Jurkat, Clone E6-1 (cell line): ENCODE data around the gene APOO.

Source experiments
- DNase-seq: peaks from one replicate; pipeline ENCODE4 v3.0.0-alpha.2; 2011; ENCODE audit warnings: low read depth, low spot score
- H3K4me3 ChIP-seq: 2 replicates; pipeline ENCODE4 v1.5.1; 2011; ENCODE audit warnings: mild to moderate bottlenecking, low read length, control low read depth, moderate library complexity

Gene APOO

DNA sequence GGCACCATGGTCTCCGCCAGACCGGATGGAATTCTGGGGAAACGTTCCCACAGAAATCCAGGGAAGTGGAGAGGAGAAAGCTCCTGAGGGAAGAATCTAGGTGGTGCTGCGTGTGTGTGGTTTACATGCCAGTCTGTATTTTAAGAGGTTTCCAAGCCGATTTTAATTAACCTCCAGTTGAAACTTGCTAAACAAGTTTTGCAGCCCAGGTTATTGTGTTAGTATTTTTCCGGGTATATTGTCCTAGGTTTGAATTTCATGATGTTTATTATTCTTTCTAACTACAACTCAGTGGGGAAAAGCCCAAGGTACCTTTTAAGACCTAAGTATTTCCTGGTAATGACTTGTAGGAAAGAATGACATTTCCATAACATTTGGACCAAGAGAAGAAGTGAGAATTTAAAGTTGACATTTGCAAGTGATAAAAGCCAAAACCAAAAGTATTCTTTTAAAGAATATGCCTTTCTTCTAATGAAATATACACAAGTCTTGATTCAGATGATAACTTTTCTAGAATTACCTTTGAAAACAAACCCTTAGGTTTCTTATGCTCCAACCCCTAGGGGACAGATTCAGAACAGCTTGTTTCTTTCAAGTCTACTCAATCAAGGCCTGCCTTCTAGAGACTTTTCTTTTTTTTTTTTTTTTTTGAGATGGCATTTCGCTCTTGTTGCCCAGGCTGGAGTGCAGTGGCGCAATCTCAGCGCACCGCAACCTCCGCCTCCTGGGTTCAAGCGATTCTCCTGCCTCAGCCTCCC lies 110.2 kb downstream of the APOO start:
- no peak for DNase-seq
- H3K4me3 ChIP-seq = no peak overlapping the region

DNA sequence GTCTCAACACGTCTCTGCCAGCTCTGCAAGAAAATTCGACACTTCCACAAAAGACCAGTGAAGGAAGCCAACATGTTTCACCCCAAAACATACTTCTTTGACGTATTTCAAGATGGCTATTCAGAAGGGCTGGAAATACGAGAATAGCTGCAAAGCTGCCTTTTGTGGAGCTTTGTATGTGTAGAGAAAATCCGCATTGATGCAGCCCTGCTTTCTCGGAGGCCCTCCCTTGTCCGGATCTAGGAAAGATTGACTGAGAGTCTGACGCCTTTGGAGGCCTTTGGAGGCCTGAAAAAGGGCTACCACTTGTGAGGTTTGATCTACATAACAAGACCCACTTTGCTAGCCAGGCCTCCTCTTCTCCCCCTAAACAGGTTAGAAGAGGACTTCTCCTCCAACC lies 112.5 kb downstream of the APOO start:
- H3K4me3 ChIP-seq = no peak overlapping the region
- no peak for DNase-seq

DNA sequence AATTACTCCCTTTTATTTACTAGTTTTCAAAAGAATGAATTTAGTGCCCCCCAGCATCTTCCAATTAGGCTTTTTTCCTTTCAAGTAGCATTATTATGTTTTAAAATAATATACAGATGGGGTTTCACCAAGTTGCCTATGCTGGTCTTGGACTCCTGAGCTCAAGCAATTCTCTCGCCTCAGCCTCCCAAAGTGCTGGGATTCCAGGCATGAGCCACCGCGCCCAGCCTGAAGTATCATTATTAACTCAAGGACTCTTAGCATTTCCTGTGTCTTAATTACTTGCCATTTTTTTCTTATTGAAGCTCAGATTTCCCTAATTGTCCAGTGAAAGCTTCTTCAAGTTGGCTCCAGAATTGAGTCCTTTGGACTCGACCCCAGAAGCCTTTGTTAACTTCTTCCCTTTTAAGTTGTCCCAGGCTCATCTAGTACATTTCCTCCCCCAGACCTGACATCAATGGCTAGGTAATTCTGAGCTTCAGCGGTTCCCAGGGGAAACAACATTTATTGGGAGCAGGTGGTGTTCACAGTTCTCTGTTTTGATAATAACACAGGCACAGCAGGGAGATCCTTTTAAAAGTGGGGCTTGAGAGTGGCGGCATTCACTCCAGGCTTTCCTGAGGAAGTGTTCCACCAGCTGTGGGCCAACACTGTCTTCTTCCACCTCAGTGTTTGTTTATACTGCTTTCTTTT lies 114.7 kb downstream of the APOO start:
- no peak overlapping the region for H3K4me3 ChIP-seq
- DNase-seq = no peak

DNA sequence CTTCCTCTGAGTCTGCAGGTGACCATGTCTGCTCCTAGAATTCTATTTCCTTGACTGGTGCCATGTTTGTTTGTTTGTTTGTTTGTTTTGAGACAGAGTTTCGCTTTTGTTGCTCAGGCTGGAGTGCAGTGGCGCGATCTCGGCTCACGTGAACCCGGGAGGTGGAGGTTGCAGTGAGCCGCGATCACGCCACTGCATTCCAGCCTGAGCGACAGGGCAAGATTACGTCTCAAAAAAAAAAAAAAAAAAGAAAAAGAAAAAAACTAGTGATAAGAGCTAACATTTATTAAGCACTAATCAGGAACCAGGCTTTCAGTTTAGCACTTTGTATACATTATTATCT lies 117.6 kb downstream of the APOO start:
- no peak for DNase-seq
- H3K4me3 ChIP-seq = no peak overlapping the region

DNA sequence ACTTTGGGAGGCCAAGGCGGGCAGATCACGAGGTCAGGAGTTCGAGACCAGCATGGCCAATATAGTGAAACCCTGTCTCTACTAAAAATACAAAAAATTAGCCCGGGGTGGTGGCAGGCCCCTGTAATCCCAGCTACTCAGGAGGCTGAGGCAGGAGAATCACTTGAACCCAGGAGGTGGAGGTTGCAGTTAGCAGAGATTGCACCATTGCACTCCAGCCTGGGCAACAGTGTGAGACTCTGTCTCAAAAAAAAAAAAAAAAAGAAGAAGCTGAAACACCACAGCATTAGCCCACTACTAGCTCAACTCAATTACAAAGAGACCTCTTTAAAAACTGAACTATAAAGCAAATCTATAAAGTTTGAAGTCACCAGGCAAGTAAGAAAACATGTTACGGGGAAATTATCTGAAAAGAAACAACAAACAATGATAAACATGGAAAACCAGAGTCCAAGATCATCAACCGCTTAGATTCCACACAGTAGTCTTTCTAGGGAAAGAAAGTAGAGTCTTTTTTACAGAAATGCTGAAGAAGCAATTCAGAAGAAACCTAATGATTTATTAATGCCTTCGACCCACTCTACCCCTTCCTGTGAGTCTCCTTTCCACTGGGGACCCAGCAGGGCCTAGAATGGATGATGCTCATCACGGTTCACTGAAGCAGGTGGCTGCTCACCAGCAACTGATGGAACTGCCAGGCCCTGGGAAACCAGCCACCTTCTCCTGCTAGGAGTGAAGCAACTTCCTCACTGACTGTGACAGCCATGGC lies 118.2 kb downstream of the APOO start:
- no peak for DNase-seq

DNA sequence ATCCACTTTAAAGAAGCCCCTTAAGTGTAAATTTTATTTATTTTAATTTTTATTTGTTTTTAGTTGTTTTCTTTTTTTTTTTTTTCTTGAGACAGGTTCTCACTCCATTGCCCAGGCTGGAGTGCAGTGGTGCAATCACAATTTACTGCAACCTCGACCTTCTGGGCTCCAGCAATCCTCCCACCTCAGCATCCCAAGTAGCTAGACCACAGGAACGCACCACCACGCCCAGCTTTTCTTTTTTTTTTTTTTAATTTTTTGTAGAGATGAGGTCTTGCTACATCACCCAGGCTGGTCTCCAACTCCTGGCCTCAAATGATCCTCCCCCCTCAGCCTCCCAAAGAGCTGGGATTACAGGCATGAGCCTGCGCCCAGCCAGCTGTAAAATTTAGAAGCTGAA lies 118.8 kb downstream of the APOO start:
- no peak for DNase-seq
- no peak overlapping the region for H3K4me3 ChIP-seq

More for the DNA sequence above, 118.2 kb downstream of the APOO start:
- H3K4me3 ChIP-seq = no peak overlapping the region

DNA sequence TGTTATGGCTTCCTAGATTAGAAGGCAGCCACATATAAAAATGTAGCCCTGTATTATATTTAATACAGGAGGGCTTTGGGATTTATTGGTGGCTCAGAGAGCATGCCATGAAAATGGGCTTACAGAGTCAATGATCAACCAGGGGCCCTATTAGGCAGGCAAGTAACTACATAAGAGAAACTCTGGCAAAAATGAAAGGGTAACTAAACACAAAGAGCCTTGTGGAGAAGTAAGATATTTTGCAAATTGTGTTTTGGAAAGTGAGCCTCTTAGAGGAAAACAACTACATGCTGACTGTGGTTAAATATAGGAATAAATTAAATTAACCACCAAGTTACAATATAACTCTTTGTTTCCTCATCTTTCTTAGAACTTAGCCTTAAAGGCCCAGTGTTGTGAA lies 119.2 kb downstream of the APOO start:
- no peak overlapping the region for H3K4me3 ChIP-seq
- DNase-seq = no peak

DNA sequence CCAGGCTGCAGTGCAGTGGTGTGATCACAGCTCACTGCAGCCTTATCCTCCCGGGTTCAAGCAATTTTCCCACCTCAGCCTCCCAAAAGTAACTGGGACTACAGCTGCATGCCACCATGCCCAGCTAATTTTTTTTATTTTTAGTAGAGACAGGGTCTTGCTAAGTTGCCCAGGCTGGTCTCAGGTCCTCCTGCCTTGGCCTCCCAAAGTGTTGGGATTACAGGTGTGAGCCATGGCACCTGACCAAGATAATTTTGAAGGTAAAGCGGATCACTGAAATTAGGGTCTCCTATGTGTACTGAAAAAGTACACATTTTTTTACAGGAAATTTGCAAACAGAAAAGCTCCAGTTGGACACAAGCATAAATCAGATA lies 120.0 kb downstream of the APOO start:
- DNase-seq = no peak
- no peak overlapping the region for H3K4me3 ChIP-seq

DNA sequence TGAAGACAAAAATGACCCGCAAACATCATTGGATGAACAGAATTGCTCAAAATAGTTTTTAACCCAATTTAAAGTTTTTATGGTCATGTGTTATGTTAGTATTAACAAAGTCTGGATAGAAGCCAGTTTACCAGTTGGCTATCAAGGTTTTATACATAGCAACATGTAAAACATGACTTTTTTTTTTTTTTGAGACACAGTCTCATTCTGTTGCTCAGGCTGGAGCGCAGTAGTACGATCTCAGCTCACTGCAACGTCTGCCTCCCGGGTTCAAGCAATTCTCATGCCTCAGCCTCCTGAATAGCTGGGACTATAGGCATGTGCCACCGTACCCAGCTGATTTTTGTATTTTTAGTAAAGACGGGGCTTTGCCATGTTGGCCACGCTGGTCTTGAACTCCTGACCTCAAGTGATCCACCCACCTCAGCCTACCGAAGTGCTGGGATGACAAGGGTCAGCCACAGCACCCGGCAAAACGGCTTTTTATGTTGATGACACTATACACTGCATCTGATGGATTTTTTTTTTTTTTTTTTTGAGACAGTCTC lies 121.4 kb downstream of the APOO start:
- H3K4me3 ChIP-seq = no peak overlapping the region
- DNase-seq = no peak

DNA sequence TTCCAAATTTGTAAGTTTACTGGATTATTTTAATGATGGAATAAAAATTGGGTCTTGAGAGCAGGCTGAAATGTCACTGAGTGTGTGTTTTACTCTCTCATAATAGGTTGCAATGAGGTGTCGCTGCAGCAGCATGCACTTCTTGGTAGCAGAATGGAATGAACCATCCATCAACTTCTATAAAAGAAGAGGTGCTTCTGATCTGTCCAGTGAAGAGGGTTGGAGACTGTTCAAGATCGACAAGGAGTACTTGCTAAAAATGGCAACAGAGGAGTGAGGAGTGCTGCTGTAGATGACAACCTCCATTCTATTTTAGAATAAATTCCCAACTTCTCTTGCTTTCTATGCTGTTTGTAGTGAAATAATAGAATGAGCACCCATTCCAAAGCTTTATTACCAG lies 122.2 kb downstream of the APOO start:
- no peak for DNase-seq
- H3K4me3 ChIP-seq = no peak overlapping the region

DNA sequence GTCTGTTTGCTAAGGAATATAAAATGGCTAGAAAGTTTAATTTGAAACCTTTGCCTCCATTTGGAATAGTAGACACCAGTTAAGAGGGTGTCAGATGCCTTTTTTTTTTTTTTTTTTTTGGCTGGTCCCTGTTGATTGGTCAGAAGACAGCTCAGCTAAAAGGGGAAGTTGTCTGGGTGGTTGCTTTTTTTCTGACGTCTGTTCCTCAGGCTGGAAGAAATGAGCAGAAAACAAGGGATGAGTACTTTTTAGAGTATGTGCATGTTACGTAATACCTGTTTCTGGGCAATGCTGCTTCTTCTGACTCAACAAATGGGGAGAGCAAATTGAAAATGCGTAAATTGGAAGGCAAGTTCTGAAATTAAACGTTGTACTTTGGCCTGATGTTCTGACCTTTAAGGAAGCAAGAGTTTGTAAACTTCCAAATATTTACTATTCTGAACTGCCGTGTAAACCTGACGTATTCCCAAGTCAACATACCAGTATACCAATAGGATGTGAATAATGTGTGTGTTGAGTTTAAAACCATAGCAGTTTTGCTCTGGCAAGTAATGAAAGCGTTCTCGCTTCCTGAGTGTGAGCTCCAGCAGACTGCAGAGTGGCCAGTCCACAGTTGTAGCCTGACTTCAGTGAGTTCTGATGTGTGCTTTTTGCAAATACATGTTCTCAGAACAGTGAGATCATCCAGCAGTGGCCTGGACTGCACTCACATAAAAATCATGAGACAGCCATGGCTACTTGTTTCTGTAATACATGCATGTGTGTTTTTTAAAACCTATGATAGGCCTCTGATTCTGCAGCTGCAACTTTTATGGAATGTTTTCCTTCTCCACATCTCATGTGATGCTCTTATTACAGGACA lies 123.0 kb downstream of the APOO start:
- no peak overlapping the region for H3K4me3 ChIP-seq

DNA sequence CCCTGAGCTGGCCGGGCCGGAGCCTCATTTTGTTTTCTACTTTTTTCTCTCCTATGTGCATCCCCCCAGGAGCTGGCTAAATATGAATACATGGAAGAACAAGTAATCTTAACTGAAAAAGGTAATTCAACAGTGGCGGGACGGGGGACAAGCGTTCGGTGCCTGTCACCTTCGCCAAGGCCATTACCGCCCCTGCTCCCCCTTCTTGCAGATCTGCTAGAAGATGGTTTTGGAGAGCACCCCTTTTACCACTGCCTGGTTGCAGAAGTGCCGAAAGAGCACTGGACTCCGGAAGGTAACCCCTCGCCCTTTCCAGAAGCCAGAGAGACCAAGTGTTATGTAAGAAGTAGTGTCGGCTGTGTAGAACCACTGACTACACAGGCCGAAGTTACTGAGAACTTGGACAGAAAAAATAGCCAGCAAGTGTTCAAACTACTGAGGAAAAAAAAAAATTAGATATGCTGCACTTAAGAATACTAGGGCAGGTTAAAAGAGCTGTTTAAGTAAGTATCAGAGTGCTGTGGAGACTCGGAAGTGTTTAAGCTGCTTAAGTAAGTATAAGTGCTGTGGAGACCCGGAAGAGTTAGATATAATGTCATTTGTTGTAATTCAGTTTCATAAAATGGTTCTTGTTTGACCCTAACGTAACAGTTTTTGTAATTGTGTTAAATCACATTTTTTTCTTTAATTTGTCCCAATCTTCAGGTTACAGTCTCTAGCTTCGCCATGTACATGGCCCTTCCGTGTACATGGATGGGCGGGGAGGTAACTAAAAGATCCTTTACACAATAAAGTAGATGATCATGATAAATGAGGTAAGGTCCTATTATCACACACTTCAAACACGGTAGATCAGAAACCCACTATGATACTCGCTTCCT lies 123.9 kb downstream of the APOO start:
- no peak for DNase-seq
- peak overlapping the region; percentile 71 for H3K4me3 ChIP-seq

More for the DNA sequence above, 123.0 kb downstream of the APOO start:
- DNase-seq = no peak
